OCI-LY3 (cell line): ENCODE data around the gene NDUFB8.

Source experiments
- CTCF ChIP-seq: fragments of 200-600, 300-600 bp; sonication (generic); IDR thresholded peaks from 2 replicates; pipeline ENCODE4 v1.5.1; 2014; ENCODE audit warnings: antibody characterized with exemption, low read length, low read depth
- EZH2phosphoT487 ChIP-seq: fragments of 200-600 bp; shearing (Covaris generic); IDR thresholded peaks from 2 replicates; pipeline ENCODE4 v1.6.1; 2018; ENCODE audit warnings: antibody characterized with exemption, mixed run types, low read depth

DNA sequence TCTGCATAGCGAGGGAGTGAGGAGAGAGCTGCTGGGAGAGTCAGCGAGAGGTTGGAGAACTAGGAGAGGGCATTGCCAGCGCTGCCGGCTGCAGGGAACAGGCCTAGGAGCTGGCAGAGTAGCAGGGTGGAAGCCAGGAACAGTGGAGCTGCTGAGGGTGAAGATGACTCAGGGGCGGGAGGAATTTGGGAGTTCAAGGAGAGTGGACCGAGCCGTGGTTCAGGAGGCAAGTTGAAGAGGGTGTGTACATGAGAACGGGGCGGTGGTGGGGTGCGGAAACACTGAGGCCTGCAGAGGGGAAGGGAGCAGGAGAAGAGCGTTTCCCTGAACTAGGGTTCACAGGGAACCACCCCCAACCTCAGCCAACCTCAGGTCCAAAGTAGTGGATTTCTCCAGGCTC, 37.6 kb upstream of the NDUFB8 start:
- no peak for TF ChIP-seq CTCF
- no peak for TF ChIP-seq EZH2phosphoT487
